ENCODE measurements around the gene TMEM154.

DNA sequence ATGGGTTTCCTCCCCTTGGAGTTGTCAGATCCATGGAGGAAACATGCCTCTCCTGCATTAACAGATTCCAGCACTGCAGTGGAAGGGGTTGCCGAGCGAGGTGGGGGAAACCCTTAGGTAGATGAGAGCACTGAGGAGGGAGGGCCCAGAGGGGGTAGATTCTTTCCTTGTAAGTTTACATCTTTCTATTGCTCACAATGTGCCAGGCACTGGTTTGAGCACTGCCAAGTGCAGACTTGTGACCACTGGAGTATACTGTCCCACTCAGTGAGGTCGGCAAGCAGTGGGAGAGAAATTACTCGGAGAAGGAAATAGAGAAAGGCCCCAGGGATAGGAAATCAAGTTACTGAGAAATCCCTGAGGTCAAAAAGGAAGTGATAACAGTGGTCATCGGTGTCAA lies 27.8 kb upstream of the TMEM154 start:
- TF ChIP-seq, protein P1, sequence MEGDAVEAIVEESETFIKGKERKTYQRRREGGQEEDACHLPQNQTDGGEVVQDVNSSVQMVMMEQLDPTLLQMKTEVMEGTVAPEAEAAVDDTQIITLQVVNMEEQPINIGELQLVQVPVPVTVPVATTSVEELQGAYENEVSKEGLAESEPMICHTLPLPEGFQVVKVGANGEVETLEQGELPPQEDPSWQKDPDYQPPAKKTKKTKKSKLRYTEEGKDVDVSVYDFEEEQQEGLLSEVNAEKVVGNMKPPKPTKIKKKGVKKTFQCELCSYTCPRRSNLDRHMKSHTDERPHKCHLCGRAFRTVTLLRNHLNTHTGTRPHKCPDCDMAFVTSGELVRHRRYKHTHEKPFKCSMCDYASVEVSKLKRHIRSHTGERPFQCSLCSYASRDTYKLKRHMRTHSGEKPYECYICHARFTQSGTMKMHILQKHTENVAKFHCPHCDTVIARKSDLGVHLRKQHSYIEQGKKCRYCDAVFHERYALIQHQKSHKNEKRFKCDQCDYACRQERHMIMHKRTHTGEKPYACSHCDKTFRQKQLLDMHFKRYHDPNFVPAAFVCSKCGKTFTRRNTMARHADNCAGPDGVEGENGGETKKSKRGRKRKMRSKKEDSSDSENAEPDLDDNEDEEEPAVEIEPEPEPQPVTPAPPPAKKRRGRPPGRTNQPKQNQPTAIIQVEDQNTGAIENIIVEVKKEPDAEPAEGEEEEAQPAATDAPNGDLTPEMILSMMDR (IDR thresholded peaks at IDR 0.05): no peak
- no peak for TF ChIP-seq POLR2A (IDR thresholded peaks at IDR 0.05)
